CD14-positive monocyte (primary cell): Measurements from ENCODE around the gene CCDC160. TPM values are rescaled to one million over a fixed set of nuclear protein-coding genes. Genes with fewer than 3 reads are reported as not detected.

Experiments used
- DNase-seq, 3 donors: peaks; one replicate each; pipeline ENCODE4 v3.0.0-alpha.2; 2011 to 2022
- H2AFZ ChIP-seq: 2 replicates; pipeline ENCODE4 v1.6.0; 2012; ENCODE audit warnings: mild to moderate bottlenecking, low read depth, low read length, inconsistent platforms; ENCODE audit not compliant: insufficient read depth, poor library complexity, severe bottlenecking
- H3K27ac ChIP-seq, 2 donors: 1 replicate in 1 of 2; 2 replicates in 1 of 2; pipeline ENCODE4 v1.5.1; 2012 to 2013; ENCODE audit warnings: low read length in 2 of 2, control low read depth in 1 of 2, inconsistent platforms in 1 of 2, low read depth in 1 of 2, mild to moderate bottlenecking in 1 of 2
- H3K27me3 ChIP-seq, 2 donors: one replicate each; pipeline versions ENCODE4 v1.6.0 to v1.6.1; 2011 to 2013; ENCODE audit warnings: low read length in 2 of 2; ENCODE audit not compliant: control insufficient read depth in 2 of 2, insufficient read depth in 2 of 2
- H3K36me3 ChIP-seq, 2 donors: replicated peaks in 1 of 2; 1 replicate in 1 of 2; 2 replicates in 1 of 2; pipeline versions ENCODE4 v1.5.1 to v1.6.1; 2012 to 2013; ENCODE audit warnings: low read length in 2 of 2, control low read depth in 1 of 2, inconsistent platforms in 1 of 2, mild to moderate bottlenecking in 1 of 2; ENCODE audit not compliant: insufficient read depth in 2 of 2, control insufficient read depth in 1 of 2
- H3K4me1 ChIP-seq, 2 donors: 1 replicate in 1 of 2; 2 replicates in 1 of 2; pipeline versions ENCODE4 v1.5.1 to v1.6.1; 2012 to 2013; ENCODE audit warnings: low read length in 2 of 2, control low read depth in 1 of 2, inconsistent platforms in 1 of 2, mild to moderate bottlenecking in 1 of 2, moderate library complexity in 1 of 2; ENCODE audit not compliant: insufficient read depth in 2 of 2, control insufficient read depth in 1 of 2
- H3K4me2 ChIP-seq: replicated peaks from 2 replicates; pipeline ENCODE3; 2012; ENCODE audit warnings: low read length, moderate library complexity, mild to moderate bottlenecking; ENCODE audit not compliant: poor library complexity, severe bottlenecking; ENCODE audit errors: extremely low read depth
- H3K4me3 ChIP-seq, 3 experiments: fragments of 200-600 bp in 1 of 3; sonication (generic) in 1 of 3; replicated peaks in 1 of 3; 1 replicate in 2 of 3; 2 replicates in 1 of 3; pipeline ENCODE4 v1.5.1; 2011 to 2013; ENCODE audit warnings: low read length in 3 of 3, mild to moderate bottlenecking in 3 of 3, control low read depth in 2 of 3, low read depth in 2 of 3, inconsistent platforms in 1 of 3, moderate library complexity in 1 of 3
- H3K79me2 ChIP-seq: 2 replicates; pipeline ENCODE4 v1.6.0; 2012; ENCODE audit warnings: mild to moderate bottlenecking, control low read depth, inconsistent platforms, low read length, moderate library complexity; ENCODE audit not compliant: insufficient read depth
- H3K9ac ChIP-seq: 2 replicates; pipeline ENCODE4 v1.6.0; 2017; ENCODE audit warnings: low read length, mild to moderate bottlenecking; ENCODE audit not compliant: insufficient read depth, poor library complexity, severe bottlenecking
- H3K9me3 ChIP-seq, 2 donors: replicated peaks in 1 of 2; 1 replicate in 1 of 2; 2 replicates in 1 of 2; pipeline versions ENCODE4 v1.5.1 to v1.6.1; 2012 to 2013; ENCODE audit warnings: low read length in 2 of 2, control low read depth in 1 of 2; ENCODE audit not compliant: control insufficient read depth in 1 of 2, insufficient read depth in 1 of 2
- H4K20me1 ChIP-seq: 2 replicates; pipeline ENCODE4 v1.6.0; 2012; ENCODE audit warnings: mild to moderate bottlenecking, low read length, control low read depth, moderate library complexity; ENCODE audit not compliant: insufficient read depth
- H3K27ac Mint-ChIP-seq, 7 donors: one replicate each; pipeline ENCODE4 v1.8.0; 2020; ENCODE audit warnings: mild to moderate bottlenecking in 7 of 7, mixed read lengths in 7 of 7, moderate library complexity in 6 of 7, inconsistent platforms in 2 of 7
- H3K27me3 Mint-ChIP-seq, 3 donors: one replicate each; pipeline ENCODE4 v1.8.0; 2021 to 2022; ENCODE audit warnings: low read depth in 3 of 3, mild to moderate bottlenecking in 3 of 3, mixed read lengths in 3 of 3, moderate library complexity in 3 of 3, inconsistent platforms in 1 of 3
- H3K36me3 Mint-ChIP-seq, 2 donors: one replicate each; pipeline ENCODE4 v1.8.0; 2020; ENCODE audit warnings: mixed read lengths in 2 of 2, inconsistent platforms in 1 of 2, mild to moderate bottlenecking in 1 of 2
- H3K4me1 Mint-ChIP-seq: one replicate; pipeline ENCODE4 v1.8.0; 2020; ENCODE audit warnings: mild to moderate bottlenecking, mixed read lengths
- H3K4me3 Mint-ChIP-seq, 2 donors: one replicate each; pipeline ENCODE4 v1.8.0; 2020; ENCODE audit warnings: mild to moderate bottlenecking in 2 of 2, mixed read lengths in 2 of 2, moderate library complexity in 1 of 2
- H3K9me3 Mint-ChIP-seq, 7 donors: one replicate each; pipeline ENCODE4 v1.8.0; 2020 to 2022; ENCODE audit warnings: mixed read lengths in 7 of 7, mild to moderate bottlenecking in 6 of 7, moderate library complexity in 6 of 7, inconsistent platforms in 2 of 7
- CTCF ChIP-seq: fragments of 200-600 bp; IDR thresholded peaks from one replicate; pipeline ENCODE4 v1.8.0; 2022; ENCODE audit warnings: antibody characterized with exemption, mild to moderate bottlenecking
- WGBS: methylation state at CpG from one replicate; pipeline ENCODE4 v1.1.5; 2013; ENCODE audit warnings: missing lambda C conversion rate; ENCODE audit not compliant: insufficient coverage; 5-methylcytosine and 5-hydroxymethylcytosine counted together
- intact Hi-C, 2 donors: fragments of 100-400 bp; cut with micrococcal nuclease; formaldehyde crosslinking; loops; one replicate each; pipeline versions ENCODE4 v1.15.0 to v1.15.1; 2023
- polyA plus RNA-seq, 3 donors: library from polyadenylated mRNA; depleted of rRNA in 1 of 3; unstranded in 2 of 3; stranded (reverse) in 1 of 3; fragments of 300-500 nt in 2 of 3; fragments of >200 nt in 1 of 3; fragmentation: Illumina TruSeq in 2 of 3; gene quantifications; 1 replicate in 2 of 3; 2 replicates in 1 of 3; pipeline ENCODE4 v1.2.3, GENCODE V29; 2012 to 2021

The CCDC160 gene
- polyA plus RNA-seq, 3 donors, result not detected

DNA sequence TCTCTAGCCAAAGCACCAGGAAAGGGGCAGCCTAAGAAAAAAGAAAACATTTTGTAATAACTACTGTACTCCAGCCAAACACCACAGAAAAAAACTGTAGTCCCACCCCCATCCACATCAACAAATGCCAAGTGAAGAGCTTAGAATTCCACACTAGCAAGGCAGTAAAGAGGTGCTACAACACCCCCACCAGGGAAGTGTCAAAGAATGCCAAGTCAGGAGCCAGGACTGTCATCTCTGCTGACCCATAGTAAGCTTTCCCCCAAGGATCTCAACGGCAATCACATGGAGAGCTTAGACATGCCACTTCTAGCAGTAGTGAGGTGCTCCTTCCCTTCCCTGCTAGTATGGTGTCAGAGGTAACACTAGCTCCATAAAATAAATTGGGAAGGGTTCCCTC lies 34.4 kb upstream of the CCDC160 start:
- H3K4me2 ChIP-seq, result no peak overlapping the region
- Mint-ChIP-seq H3K27me3 (peaks cover 0 to 1% (median 0%) of the 10 kb centered on the region in 3 donors), H3K9me3 (peaks cover 0 to 12% (median 2%) of the 10 kb centered on the region in 7 donors), H3K4me3 (no peak overlapping the region), H3K36me3 (no peaks in the 10 kb centered on the region), H3K4me1 (no peaks in the 10 kb centered on the region), H3K27ac (no peak overlapping the region)
- H4K20me1 ChIP-seq, result no peaks in the 10 kb centered on the region
- no peak overlapping the region for H2AFZ ChIP-seq
- WGBS, result no CpG with 5 or more reads among the region's 1 CpG
- no peaks in the 10 kb centered on the region for H3K27me3 ChIP-seq
- no peaks in the 10 kb centered on the region for H3K36me3 ChIP-seq
- no peak for DNase-seq
- no peaks in the 10 kb centered on the region for H3K9me3 ChIP-seq
- TF ChIP-seq CTCF, result no peak
- no peak overlapping the region for H3K4me3 ChIP-seq
- H3K9ac ChIP-seq, result no peak overlapping the region
- H3K27ac ChIP-seq, result no peak overlapping the region
- H3K4me1 ChIP-seq, result no peaks in the 10 kb centered on the region
- intact Hi-C loops, result no loop called here
- no peaks in the 10 kb centered on the region for H3K79me2 ChIP-seq

DNA sequence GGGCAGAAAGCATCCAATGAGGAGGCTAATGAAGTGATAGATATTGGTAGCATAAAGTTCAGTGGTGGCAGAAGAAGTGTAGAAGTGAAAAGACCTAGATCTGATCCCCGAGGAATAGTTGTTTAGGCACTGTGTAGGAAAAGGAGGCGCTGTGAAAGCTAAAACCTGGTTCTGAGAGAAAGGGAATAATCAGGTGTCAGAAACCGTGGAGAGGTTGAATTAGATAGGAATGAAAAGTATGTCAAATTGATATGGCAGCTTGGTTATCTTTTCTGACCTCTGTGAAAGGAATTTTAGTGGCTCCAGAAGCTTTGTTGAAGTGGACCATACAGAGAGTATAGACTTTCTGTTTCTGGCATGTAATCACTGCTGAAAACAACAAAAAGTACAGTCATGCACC lies 30.8 kb upstream of the CCDC160 start:
- Histone ChIP-seq H3K4me3 (no peak overlapping the region), H2AFZ (no peak overlapping the region), H4K20me1 (no peaks in the 10 kb centered on the region), H3K79me2 (no peaks in the 10 kb centered on the region), H3K9ac (no peak overlapping the region), H3K27ac (no peak overlapping the region), H3K4me1 (no peaks in the 10 kb centered on the region), H3K36me3 (no peaks in the 10 kb centered on the region), H3K4me2 (no peak overlapping the region), H3K27me3 (no peaks in the 10 kb centered on the region), H3K9me3 (no peaks in the 10 kb centered on the region)
- no peaks in the 10 kb centered on the region for H3K27me3 Mint-ChIP-seq
- peaks cover 0 to 2% of the 10 kb centered on the region in 2 donors for H3K36me3 Mint-ChIP-seq
- 93% methylated on average over 2 of the region's 3 CpGs for WGBS
- H3K9me3 Mint-ChIP-seq, result peaks cover 2 to 19% (median 6%) of the 10 kb centered on the region in 7 donors
- no peaks in the 10 kb centered on the region for H3K4me1 Mint-ChIP-seq
- intact Hi-C loops, result no loop called here
- no peak for TF ChIP-seq CTCF
- no peak overlapping the region for H3K27ac Mint-ChIP-seq
- no peak overlapping the region for H3K4me3 Mint-ChIP-seq
- DNase-seq, result no peak
